ENCODE results near the gene SLC2A6. TPM values are rescaled to one million over a fixed set of nuclear protein-coding genes. Genes with fewer than 3 reads are reported as not detected.

Gene SLC2A6
- total RNA-seq, 1 donor from 2014 or later, result 32.5 TPM

DNA sequence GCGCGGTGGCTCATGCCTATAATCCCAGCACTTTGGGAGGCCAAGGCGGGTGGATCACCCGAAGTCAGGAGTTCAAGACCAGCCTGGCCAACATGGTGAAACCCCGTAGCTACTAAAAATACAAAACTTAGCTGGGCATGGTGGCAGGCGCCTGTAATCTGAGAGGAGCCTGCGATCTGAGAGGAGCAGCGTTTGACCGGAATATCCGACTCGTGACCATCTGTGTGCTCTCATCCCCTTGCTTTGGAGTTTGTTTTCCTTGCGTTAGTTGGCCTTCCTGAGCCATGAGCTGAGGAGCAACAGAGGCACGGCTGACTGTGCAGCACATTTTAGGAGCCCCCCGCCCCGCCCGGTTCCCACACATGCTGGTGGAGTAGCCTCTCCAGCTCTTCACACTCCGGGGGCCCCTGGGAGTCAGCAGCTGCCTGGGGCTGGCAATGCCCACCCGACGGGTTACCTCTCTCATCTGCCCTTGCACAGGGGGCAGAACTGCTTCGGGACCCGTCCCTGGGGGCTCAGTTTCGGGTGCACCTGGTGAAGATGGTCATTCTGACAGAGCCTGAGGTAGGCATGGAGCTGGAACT, 53.8 kb downstream of the SLC2A6 start:
- Mint-ChIP-seq H3K9me3 (ENCODE audit: unreplicated experiment) (no peaks in the 10 kb centered on the region), H3K4me3 (ENCODE audit: unreplicated experiment) (no peak overlapping the region), H3K36me3 (ENCODE audit: low read depth, unreplicated experiment) (no peaks in the 10 kb centered on the region), H3K27me3 (ENCODE audit: unreplicated experiment) (peaks cover 5% of the 10 kb centered on the region), H3K4me1 (ENCODE audit: unreplicated experiment) (peaks cover 9% of the 10 kb centered on the region), H3K27ac (ENCODE audit: unreplicated experiment) (no peak overlapping the region)
- TF ChIP-seq, protein P1, sequence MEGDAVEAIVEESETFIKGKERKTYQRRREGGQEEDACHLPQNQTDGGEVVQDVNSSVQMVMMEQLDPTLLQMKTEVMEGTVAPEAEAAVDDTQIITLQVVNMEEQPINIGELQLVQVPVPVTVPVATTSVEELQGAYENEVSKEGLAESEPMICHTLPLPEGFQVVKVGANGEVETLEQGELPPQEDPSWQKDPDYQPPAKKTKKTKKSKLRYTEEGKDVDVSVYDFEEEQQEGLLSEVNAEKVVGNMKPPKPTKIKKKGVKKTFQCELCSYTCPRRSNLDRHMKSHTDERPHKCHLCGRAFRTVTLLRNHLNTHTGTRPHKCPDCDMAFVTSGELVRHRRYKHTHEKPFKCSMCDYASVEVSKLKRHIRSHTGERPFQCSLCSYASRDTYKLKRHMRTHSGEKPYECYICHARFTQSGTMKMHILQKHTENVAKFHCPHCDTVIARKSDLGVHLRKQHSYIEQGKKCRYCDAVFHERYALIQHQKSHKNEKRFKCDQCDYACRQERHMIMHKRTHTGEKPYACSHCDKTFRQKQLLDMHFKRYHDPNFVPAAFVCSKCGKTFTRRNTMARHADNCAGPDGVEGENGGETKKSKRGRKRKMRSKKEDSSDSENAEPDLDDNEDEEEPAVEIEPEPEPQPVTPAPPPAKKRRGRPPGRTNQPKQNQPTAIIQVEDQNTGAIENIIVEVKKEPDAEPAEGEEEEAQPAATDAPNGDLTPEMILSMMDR (IDR thresholded peaks at IDR 0.05; ENCODE audit: unreplicated experiment), result no peak
- no peak for DNase-seq (ENCODE audit: low spot score)

DNA sequence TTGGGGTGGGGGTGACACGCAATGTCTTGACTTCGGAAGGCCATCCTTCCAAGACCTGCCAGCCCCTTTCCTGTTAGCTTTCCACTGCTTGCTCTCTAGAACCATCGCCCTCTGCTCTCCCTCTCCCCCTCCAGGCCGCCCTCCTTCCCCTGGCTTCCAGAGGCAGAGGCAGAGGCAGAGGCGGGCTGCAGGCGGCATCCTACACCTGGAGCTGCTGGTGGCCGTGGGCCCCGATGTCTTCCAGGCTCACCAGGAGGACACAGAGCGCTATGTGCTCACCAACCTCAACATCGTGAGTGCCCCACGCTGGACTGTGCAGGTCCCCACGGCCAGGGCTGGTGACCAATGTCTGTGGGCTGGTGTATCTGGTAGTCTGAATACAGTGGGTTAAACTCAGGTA, 54.7 kb downstream of the SLC2A6 start:
- no peaks in the 10 kb centered on the region for H3K36me3 Mint-ChIP-seq (ENCODE audit: low read depth, unreplicated experiment)
- DNase-seq (ENCODE audit: low spot score), result no peak
- H3K4me1 Mint-ChIP-seq (ENCODE audit: unreplicated experiment), result peaks cover 9% of the 10 kb centered on the region
- no peaks in the 10 kb centered on the region for H3K9me3 Mint-ChIP-seq (ENCODE audit: unreplicated experiment)
- H3K27me3 Mint-ChIP-seq (ENCODE audit: unreplicated experiment), result peaks cover 5% of the 10 kb centered on the region
- no peak overlapping the region for H3K4me3 Mint-ChIP-seq (ENCODE audit: unreplicated experiment)
- no peak overlapping the region for H3K27ac Mint-ChIP-seq (ENCODE audit: unreplicated experiment)
- TF ChIP-seq, protein P1 (IDR thresholded peaks at IDR 0.05; ENCODE audit: unreplicated experiment), result no peak

DNA sequence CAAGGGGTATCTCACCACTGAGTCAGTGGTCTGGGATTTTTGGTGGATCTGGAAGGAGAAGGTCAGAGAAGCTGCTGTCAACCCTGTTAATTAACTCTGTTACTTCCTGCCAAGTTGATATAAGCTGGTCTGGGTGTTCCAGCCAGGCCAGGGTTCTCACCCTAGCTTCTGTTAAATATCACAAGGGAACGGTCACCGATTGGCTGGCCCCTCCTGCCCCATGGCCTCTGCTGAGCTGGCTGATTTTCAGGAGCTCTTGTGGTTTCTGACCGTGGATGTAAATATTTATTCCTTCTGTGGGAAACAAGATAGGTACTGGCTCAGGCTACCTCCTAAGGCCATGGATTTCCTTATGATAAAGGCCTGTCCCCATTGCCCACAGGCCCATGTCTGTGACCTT, 55.7 kb downstream of the SLC2A6 start:
- peaks cover 9% of the 10 kb centered on the region for H3K27me3 Mint-ChIP-seq (ENCODE audit: unreplicated experiment)
- TF ChIP-seq, protein P1 (IDR thresholded peaks at IDR 0.05; ENCODE audit: unreplicated experiment), result no peak
- peaks cover 3% of the 10 kb centered on the region for H3K36me3 Mint-ChIP-seq (ENCODE audit: low read depth, unreplicated experiment)
- DNase-seq (ENCODE audit: low spot score), result no peak
- no peaks in the 10 kb centered on the region for H3K9me3 Mint-ChIP-seq (ENCODE audit: unreplicated experiment)
- no peak overlapping the region for H3K27ac Mint-ChIP-seq (ENCODE audit: unreplicated experiment)
- peaks cover 12% of the 10 kb centered on the region for H3K4me1 Mint-ChIP-seq (ENCODE audit: unreplicated experiment)
- H3K4me3 Mint-ChIP-seq (ENCODE audit: unreplicated experiment), result no peak overlapping the region

DNA sequence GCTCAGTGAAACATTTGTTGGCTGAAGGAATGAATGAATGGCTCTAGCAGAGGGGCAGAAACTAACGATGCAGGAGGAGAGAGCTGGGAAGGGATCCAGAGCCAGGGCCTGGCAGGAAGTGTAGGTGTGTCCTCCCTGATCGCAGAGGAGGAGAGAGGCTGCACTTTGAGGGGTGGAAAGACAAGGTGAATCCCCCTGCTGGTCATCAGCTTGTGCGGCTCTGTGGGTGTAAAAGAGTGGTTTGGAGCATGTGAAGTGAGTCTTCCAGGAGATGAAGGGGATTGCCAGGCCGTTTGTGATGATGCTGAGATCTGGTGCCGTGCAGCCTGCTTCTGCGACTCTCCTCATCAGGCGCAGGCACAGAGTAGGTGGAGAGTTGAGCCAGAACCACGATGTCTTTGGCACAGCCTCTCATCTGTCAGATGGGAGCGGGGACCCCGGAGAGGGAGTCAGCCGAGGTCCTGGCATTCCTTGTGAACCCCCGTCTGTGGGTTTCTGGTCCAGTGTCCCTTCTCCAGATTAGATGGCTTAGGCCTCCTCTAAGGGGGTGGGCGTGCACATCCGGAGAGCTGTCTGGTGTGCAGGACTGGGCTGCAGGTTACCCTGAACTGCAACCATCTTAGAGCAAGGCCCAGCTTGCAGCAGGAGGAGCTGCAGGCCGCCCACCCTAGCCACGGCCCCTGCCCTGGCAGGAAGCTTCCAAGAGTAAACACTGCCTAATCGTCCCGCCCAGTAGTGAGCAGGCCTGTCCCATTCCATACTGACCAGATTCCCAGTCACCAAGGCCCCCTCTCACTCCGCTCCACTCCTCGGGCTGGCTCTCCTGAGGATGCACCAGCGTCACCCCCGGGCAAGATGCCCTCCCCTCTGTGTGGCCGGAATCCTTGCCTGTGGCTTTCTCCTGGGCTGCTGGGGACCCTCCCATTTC, 57.0 kb downstream of the SLC2A6 start, which contains the start of gene ADAMTS13:
Gene ADAMTS13 (plus strand): TSS at position 753 of the 928 bp plus-strand sequence. CDS start 77 bp downstream, at position 830.
- H3K9me3 Mint-ChIP-seq (ENCODE audit: unreplicated experiment), result no peaks in the 10 kb centered on the region
- peaks cover 3% of the 10 kb centered on the region for H3K36me3 Mint-ChIP-seq (ENCODE audit: low read depth, unreplicated experiment)
- TF ChIP-seq, protein P1 (IDR thresholded peaks at IDR 0.05; ENCODE audit: unreplicated experiment), result no peak
- no peak for DNase-seq (ENCODE audit: low spot score)
- H3K27ac Mint-ChIP-seq (ENCODE audit: unreplicated experiment), result no peak within 1 kb of the TSS
- H3K4me3 Mint-ChIP-seq (ENCODE audit: unreplicated experiment), result no peak within 1 kb of the TSS
- H3K27me3 Mint-ChIP-seq (ENCODE audit: unreplicated experiment), result peaks cover 6% of the 10 kb centered on the region
- H3K4me1 Mint-ChIP-seq (ENCODE audit: unreplicated experiment), result peaks cover 12% of the 10 kb centered on the region

Other genes with a start within 250 kb of the SLC2A6 start
- 1.4 TPM for gene ABO, start 203.9 kb downstream of the SLC2A6 start, total RNA-seq (ENCODE audit: unreplicated experiment)
- gene SURF6, start 142.9 kb downstream of the SLC2A6 start, total RNA-seq (ENCODE audit: unreplicated experiment), result 21.7 TPM
- gene MED22, start 131.0 kb downstream of the SLC2A6 start, total RNA-seq (ENCODE audit: unreplicated experiment), result 32.9 TPM
- 2,006 TPM for gene RPL7A, start 130.9 kb downstream of the SLC2A6 start, total RNA-seq (ENCODE audit: unreplicated experiment)
- 36.2 TPM for gene SURF1, start 122.6 kb downstream of the SLC2A6 start, total RNA-seq (ENCODE audit: unreplicated experiment)
- gene SURF2, start 122.5 kb downstream of the SLC2A6 start, total RNA-seq (ENCODE audit: unreplicated experiment), result 11.9 TPM
- gene SURF4, start 103.0 kb downstream of the SLC2A6 start, total RNA-seq (ENCODE audit: unreplicated experiment), result 169 TPM
- gene STKLD1, start 102.7 kb downstream of the SLC2A6 start, total RNA-seq (ENCODE audit: unreplicated experiment), result 0.64 TPM
- 30.9 TPM for gene REXO4, start 61.1 kb downstream of the SLC2A6 start, total RNA-seq (ENCODE audit: unreplicated experiment)
- gene ADAMTS13, start 56.7 kb downstream of the SLC2A6 start, total RNA-seq (ENCODE audit: unreplicated experiment), result 9.1 TPM
- gene CACFD1, start 19.1 kb downstream of the SLC2A6 start, total RNA-seq (ENCODE audit: unreplicated experiment), result 34.3 TPM
- gene MYMK, start 45.9 kb upstream of the SLC2A6 start, total RNA-seq (ENCODE audit: unreplicated experiment), result not detected
- 5.9 TPM for gene ADAMTSL2, start 55.6 kb upstream of the SLC2A6 start, total RNA-seq (ENCODE audit: unreplicated experiment)
- gene FAM163B, start 130.3 kb upstream of the SLC2A6 start, total RNA-seq (ENCODE audit: unreplicated experiment), result not detected
- gene DBH, start 157.3 kb upstream of the SLC2A6 start, total RNA-seq (ENCODE audit: unreplicated experiment), result 0.08 TPM